ENCODE data around the gene EIF1AD. TPM values are rescaled to one million over a fixed set of nuclear protein-coding genes. Genes with fewer than 3 reads are reported as not detected.

The EIF1AD gene
- total RNA-seq, 4 donors from 2014 or later: 12.1 to 33.5 (median 25.4) TPM

DNA sequence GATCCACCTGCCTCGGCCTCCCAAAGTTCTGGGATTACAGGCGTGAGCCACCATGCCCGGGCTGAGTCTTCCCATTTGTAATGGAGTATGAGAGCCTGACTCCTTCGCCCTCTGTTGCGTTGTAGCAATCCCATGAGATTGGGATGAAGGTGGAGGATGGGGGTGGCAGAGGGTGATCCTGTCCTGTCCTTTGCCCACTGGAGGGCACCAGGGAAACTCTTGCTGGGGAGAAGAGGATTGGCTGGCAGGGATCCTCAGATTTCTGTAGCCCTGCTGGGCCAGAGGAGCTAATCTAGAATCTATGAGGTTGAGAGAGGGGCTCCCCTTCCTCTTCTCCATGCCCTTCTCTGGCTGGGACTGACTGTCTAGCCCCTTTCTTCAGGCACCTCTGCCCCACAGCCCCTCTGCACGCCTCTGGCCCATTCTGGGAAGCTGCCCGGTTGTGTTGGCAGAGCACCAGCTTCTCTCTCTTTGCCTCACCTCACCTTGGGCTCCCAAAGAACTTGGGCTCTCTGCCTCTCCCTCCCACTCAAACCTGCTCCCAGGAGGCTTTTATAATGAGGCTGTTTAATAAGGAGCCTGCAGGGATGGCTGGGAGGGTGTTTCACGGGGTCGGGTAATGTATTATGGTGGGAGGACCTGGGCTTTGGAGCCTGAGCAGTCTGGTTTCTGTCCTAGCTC, 33.8 kb upstream of the EIF1AD start:
- TF ChIP-seq, protein P1, sequence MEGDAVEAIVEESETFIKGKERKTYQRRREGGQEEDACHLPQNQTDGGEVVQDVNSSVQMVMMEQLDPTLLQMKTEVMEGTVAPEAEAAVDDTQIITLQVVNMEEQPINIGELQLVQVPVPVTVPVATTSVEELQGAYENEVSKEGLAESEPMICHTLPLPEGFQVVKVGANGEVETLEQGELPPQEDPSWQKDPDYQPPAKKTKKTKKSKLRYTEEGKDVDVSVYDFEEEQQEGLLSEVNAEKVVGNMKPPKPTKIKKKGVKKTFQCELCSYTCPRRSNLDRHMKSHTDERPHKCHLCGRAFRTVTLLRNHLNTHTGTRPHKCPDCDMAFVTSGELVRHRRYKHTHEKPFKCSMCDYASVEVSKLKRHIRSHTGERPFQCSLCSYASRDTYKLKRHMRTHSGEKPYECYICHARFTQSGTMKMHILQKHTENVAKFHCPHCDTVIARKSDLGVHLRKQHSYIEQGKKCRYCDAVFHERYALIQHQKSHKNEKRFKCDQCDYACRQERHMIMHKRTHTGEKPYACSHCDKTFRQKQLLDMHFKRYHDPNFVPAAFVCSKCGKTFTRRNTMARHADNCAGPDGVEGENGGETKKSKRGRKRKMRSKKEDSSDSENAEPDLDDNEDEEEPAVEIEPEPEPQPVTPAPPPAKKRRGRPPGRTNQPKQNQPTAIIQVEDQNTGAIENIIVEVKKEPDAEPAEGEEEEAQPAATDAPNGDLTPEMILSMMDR (IDR thresholded peaks at IDR 0.05; ENCODE audit: low read depth): no peak

DNA sequence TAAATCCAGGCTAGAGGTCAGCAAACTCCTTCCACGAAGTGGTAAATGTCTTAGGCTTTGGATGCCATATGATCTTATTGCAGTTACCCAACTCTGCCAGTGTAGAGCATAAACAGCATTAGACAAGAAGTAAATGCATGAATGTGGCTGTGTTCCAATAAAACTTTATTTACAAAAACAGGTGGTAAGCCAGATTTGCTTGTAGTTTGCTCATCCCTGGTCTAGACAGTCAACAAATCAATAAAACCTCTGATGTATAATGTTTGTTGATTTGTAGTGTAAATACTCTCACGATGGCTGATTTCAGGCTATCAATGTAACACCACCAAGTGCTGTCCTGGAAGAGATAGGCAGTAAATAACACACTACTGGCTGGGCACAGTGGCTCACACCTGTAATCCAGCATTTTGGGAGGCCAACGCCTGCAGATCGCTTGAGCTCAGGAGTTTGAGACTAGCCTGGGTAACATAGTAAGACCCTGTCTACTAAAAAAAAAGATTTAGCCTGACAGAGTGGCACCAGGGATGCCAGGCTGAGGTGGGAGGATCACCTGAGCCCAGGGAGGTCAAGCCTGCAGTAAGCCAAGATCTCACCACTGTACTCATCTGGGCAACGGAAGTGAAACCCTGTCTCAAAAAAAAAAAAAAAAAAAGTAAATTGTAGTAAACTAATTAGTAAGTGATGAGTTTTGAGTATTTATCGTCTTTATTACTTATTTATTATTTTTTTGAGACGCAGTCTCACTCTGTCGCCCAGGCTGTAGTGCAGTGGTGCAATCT, 31.2 kb upstream of the EIF1AD start:
- TF ChIP-seq, protein P1 (IDR thresholded peaks at IDR 0.05; ENCODE audit: low read depth): no peak

DNA sequence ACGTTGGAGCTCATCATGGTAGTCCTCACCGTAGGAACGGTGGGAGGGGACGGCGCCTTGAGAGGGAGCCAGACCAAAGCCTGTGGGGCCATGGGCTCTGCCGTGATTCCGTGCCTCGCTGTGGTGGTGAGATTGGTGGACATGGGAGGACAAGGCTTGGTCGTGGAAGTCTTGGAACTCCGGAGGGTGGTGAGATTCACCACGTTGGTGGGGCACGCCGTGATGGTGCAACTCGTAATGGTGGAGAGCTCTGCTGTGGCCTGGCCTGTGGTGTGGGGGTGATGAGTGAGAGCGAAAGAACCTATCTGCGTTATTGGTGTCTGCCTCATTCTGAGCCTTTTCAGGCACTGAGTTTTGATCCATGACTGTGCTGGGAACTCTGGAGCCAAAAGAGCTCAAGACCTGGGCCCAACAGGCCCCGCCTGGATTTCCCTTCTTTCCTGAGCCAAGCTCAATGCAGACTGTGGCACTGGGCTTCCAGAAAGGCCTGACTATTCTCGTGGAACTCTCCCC, 24.1 kb upstream of the EIF1AD start, which contains the start of gene CATSPER1:
Gene CATSPER1, minus strand, starts transcription at position 463 of the 513 bp plus-strand sequence. Its CDS starts 100 bp downstream, at position 363.
- TF ChIP-seq, protein P1 (IDR thresholded peaks at IDR 0.05; ENCODE audit: low read depth): no peak

DNA sequence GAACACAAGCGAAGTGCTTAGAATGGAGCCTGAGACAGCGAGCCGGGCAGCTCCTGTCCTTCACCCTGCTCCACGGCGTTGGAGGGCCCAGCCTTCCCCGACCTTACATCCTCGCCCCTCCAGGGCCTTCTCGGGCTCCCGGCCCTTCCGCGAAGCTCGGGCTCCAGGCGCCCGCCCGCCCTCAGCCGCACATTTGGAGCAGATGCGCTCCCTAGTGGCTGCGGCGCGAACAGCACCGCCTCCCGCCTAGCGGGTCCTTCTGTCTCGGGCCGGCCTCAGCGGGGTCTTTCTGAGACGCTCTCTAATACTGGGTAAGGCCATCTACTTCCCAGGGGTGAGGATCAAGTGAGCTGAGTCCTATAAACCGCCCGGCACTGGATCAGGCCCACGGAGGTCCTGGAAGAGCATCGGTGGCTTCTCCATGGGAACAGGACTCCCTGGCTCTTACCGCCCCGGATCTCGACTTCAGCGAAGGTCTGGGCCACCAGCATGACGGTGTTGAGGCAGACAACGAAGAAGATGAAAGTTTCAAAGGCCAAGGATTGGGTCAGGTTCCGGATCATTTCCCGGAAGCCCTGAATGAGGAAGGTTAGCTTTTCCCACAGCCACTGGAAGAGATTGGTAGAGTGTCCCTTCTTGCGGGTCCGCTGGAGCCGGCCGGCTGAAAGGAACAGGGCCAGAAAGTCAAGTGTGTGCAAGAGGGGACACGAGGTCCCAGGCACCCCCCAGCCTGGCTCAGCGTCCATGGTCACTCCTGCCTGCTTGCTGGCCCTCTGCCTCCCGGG, 20.6 kb upstream of the EIF1AD start:
- TF ChIP-seq, protein P1 (IDR thresholded peaks at IDR 0.05; ENCODE audit: low read depth): no peak

DNA sequence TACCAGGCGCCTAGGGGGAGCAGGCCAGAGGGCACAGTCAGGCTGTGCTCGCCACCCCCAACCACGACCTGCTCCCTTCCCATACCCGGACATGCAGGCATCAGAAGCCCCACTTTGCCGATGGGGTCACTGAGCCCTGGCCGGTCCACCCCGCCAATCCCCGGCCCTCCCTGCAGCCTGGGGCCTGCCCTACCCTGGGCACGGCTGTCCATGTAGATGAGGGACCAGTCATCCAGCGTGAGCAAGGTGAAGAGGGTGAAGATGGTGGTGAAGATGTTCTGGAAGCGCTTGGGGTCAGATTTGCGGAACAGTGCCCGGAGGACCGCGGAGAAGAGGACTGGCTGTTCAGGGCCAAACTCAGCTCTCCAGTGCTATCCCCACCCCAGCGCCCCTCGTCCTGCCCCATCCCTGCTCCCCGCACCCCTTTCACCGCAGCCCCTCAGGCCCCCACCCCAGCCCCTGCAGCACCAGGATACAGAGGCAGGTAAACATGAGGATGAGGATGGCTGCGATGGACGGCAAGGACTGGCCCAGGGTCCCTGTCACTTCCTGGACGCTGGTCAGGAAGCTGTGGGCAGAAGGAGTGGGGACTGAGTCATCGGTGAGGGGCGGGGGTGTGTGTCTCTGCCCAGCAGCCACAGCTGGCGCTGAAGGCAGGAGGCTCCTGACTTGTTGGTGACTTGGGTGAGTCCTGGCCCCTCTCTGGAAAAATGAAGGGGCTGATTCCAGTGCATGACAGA, 18.8 kb upstream of the EIF1AD start:
- TF ChIP-seq, protein P1 (IDR thresholded peaks at IDR 0.05; ENCODE audit: low read depth): no peak

DNA sequence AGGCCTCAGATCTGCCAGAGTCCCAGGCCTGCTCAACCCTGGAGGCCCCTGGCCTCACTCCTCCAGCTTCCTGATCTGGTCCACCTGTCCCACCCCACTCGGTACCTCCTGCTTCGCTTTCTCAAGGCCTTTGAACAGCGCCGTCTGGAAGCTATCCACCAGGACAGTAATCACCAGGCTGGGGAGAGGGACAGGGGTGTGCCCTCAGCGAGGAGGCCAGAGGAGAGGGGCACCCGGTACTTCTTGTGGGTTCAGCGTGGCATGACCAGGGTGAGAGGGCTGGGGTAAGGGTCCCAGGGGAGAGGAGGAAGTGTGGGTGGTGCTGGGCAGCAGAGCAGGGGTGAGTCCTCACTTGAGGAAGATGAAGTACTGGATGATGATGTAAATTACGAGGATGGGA, 18.3 kb upstream of the EIF1AD start:
- TF ChIP-seq, protein P1 (IDR thresholded peaks at IDR 0.05; ENCODE audit: low read depth): no peak

Measured in subcutaneous adipose tissue (tissue), 4 donors.